Stimulated activated CD4-positive, alpha-beta T cell treated with anti-CD3 and anti-CD28 coated beads, Interleukin-1b, Interleukin-23, amount 100 ng/mL, for 24 hours (primary cell): ENCODE measurements around the gene ATP2B2.

Experiments used
- DNase-seq, 4 experiments: peaks; one replicate each; pipeline ENCODE4 v3.0.0-alpha.2; 2020; ENCODE audit warnings: low read depth in 4 of 4, low spot score in 1 of 4

The ATP2B2 gene

GRCh38 chr3:10347648-10348403 is 157.6 kb downstream of the ATP2B2 start:
- DNase-seq, result no peak

DNA sequence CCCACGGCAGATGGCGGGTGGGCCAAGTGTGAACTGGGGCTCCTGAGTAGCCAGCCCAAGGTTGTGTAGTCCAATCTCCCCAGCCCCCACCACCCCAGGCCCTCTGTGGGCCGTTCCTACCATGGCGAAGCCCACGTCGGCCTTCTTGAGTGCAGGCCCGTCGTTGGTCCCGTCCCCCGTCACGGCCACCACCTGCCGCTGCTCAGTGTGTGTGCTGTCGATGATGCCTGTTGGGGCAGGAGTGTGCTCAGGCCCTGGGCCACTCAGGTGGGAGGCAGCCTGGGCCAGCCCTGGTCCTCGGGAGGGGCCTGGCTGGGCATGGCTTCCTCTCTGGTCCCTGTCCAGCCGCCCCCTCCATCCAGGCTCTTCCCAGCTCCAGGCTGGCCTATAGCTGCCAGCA is 159.5 kb downstream of the ATP2B2 start:
- no peak for DNase-seq

DNA sequence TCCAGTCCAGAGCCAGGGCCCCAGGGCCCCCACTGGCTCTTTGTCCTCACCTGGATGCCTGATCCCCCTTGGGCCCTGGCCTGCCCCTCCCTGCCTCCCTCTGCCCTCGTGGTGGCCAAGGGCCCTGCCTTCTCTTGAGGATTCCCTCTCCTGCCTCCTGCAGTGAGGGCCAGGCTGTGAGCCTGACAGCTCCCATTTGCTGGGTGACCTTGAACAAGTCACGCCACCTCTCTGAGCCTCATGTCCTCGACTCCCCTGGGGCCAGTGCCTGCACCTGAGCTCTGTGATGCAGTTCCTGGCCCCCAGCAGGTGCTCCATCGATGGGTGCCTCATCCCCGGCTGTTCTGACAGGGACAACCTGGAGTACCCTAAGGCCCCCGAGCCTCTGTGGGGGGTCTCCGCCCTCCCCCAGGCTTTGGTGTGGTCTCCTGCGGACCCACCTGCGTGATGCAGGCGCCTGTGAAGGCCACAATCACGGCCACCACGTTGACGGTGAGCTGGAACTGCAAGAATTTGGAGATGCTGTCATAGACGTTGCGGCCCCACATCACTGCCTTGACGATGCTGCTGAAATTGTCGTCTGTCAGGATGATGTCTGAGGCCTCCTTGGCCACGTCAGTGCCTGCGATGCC is 160.3 kb downstream of the ATP2B2 start:
- no peak for DNase-seq

GRCh38 chr3:10344147-10344943 is 161.0 kb downstream of the ATP2B2 start:
- peak; percentile 28 to 51 (median 38) for DNase-seq

GRCh38 chr3:10343526-10343925 is 161.9 kb downstream of the ATP2B2 start:
- no peak for DNase-seq

DNA sequence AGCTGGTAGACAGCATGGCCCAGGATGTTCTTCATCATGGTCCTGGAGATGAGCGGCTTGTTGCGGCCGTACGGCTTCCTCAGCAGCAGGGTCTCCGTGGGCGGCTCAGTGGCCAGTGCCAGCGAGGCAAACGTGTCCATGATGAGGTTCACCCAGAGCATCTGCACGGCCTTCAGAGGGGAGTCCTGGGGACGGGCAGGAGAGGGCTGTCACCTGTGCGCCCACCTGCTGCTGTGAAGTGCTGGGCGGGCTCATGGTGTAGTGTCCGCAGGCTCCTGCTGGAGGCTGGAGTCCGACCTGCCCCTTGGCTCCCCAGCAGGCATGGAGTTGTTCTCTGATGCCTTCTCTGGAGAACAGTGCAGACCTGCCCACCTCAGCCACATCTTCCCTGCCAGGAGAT is 162.6 kb downstream of the ATP2B2 start:
- no peak for DNase-seq

GRCh38 chr3:10341901-10342398 is 163.4 kb downstream of the ATP2B2 start:
- DNase-seq, result no peak

- DNase-seq, result no peak
Measured at GRCh38 chr3:10340476-10340875, 164.9 kb downstream of the ATP2B2 start.

DNA sequence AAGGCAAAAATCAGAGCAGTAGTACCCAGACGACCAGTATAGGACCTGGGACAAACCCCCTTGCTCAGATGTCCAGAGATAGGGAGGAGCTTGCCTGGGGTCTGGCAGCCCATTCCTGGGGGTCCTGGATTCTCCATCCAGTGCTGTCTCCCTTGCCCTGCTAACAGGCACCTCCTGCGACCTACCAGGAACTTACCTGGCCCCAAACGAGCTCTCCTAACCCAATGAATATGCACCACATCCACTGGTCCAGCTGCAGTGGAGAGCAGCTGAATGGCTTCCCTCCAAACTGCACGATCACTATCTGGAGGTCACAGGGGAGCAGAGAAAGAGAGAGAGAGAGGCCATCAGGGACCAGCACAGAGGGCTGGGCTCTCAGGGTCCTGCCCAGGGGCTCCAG is 165.3 kb downstream of the ATP2B2 start:
- no peak for DNase-seq

DNA sequence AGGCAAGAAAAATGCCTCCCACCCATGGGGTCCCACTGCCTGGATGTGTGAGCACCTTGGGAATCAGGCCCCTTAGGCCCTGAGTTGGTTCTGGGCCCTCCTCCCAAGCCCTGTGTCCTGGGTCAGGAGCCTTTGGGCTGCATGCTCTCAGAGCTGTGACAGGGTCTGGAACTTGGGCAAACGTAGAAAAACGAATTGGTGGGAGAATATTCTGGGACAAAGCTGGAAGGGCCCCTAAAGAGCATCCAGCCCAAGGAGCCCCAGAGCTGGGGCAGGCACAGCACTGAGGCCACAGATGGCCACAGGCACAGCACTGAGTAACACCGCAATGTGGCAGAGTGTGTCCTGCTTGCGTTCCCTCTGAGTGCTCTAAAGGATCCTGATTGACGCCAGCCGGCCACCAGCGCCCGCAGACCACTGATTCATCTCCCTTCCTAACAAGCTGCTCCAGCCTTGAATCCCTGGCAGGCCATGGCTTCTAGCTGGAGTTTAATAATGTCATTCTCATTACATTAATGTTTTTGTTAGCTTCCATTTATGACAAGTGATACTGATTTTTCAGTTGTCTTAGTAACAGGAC is 165.9 kb downstream of the ATP2B2 start:
- DNase-seq, result no peak

DNA sequence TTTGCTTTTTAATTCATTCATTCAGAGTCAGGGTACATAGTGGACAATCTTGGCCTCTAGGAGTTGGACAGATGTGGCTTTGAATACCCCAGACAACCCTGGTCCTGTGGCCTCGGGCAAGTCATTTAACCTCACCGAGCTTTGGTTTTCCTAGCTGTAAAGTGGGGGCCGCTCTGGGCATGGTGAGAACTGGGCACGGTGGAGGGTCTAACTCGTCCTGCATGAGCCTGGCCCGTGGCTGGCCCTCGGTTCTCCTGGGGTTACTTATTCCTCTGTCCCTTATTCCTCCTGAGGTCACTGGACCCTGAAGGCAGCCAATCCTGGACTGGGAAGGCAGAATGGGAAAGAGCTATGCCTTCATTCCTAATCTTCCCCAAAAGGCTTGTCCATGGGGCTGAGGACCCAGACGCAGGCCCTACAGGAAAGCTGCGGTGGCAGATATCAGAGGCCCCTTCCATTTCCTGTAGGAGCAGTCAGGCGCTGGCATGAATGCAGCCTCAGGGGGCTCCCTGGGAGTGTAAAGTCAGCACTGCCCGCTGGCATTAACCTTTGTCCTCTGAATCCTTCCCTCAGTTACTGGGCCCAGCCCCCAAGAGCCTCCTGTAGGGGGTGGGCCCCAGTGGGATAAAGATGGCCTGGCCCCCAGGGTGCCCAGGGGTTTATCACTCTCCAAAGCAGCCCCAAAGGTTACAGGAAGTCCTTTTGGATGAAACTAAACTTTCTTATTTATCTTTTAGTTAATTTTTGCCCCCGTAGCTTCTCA is 166.6 kb downstream of the ATP2B2 start:
- no peak for DNase-seq

GRCh38 chr3:10338164-10338470 is 167.3 kb downstream of the ATP2B2 start:
- no peak for DNase-seq

DNA sequence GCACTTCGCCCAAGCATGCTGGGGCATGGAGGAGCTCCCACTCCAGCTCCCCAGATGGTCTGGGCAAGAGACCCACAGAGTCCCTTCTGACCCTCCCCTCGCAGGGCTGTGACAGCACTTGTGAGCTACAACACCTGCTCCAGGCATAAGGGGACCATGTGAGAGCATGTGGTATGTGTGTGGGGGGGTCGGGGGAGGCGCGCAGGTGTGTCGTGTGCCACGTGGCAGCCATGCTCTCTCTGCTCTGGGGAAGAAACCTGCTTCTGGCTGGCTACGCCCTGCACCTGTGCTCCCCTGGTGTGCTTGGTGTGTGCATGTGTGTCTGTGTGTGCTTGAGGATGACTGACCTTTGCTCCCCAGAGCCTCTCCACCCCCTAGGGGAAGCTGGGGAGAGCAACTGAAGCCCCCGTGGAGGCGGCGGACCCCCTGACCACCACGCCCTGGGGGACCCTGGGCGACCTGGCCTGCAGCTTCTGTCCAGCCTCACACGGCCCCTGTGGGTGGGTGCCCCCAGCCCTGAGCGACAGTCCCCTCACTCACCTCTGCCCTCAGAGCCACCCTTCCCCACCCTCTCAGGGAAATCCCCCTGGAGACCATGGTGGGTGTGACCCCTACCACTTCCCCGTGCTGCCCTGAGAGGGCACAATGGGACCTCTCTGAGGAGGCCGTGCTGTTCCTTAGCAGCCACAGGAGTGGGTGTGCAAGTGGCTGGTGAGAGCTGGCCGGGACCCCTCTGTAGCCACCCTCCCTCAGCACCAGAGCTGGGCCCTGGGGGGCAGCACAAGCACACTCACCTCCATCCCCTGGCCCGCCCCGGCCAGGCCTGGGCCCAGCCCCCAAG is 167.8 kb downstream of the ATP2B2 start:
- DNase-seq, result no peak

DNA sequence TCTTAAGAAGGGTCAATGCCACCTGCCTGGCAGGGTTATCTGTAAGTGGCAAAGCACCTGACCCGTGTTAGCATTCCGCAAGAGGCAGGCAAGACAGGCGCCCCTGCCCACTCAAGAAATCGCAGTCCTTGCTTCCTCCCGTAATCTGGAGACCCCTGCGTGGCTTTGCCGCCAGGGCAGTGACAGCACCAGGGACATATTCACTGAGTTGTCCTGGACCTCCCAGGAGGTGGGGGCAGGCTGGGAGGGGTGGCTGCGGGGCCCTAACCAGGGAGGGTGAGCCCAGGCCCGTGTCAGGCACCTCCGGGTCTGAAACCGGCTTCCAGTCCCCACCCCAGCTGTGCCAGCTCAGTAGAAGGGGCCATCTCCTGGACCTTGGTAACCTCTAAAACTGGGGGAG is 168.6 kb downstream of the ATP2B2 start:
- no peak for DNase-seq

DNA sequence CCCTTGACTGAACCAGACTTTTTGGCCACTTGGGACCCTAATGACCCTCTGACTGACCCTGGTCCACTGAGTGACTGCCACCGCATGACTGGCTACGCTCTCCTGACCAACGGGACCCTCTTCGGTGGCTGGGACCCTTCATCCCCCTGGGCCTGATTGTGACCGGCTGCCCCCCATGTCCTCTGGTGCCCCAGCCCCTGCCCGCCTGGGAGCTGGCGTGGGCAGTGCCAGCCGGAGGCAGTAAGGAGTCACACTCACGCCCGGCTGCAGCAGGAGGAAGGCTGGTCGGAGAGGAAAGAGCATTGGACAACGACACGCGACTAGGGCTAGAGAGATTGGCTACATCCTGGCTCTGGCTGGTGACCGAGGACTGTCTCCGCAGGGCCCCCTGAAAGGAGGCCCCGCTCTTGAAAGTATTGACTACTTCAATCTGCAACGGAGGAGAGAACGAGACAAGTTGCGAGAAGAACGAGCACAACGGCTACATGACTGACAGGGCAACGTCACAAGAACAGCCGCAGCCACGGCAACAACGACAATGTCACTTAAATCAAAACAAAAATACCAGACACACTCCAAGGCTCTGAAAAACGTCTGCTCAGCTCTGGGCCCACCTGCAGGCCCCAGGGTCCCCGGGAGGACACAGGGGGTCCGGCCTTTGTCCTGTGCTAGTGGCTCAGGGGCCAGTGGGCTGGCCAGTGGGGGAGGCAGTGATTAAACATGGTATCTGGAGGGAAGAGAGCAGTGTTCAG is 169.3 kb downstream of the ATP2B2 start:
- DNase-seq, result no peak

- DNase-seq, result no peak
Measured at GRCh38 chr3:10335190-10335738, 170.1 kb downstream of the ATP2B2 start.

- DNase-seq, result no peak
Measured at GRCh38 chr3:10334459-10334858, 170.9 kb downstream of the ATP2B2 start.

DNA sequence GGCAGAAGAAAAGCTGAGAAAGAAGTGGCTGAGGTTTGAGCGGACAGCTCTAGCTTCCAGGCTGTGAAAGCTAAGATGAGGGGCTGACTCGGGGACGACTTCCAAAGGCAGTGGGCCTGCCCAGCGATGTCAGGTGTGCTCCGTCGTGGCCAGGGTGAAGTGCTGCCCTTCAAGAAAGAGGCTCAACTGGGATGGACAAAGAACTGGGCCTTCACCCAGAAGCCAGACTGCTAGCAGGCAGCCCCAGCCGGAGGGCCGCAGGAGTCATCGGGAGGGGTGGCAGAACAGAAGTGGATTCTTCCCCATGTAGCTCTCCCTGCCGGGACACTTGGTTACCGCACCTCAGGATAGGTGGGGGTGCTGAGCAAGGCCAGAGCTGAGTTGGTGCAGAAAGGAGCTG is 171.3 kb downstream of the ATP2B2 start:
- DNase-seq, result no peak

- no peak for DNase-seq
Measured at GRCh38 chr3:10333349-10333650, 172.1 kb downstream of the ATP2B2 start.
